COR-L47 (cell line): Measurements from ENCODE around the gene UBAP1.
"Not testable (repeated sequence)": the region's sequence is repeated elsewhere in the genome, so short reads cannot be mapped to it uniquely, and the experiment has no call there.

Experiments
- DNase-seq: peaks from one replicate; lab custom pipeline; 2025; lab: John Stamatoyannopoulos, UW

UBAP1 gene

DNA sequence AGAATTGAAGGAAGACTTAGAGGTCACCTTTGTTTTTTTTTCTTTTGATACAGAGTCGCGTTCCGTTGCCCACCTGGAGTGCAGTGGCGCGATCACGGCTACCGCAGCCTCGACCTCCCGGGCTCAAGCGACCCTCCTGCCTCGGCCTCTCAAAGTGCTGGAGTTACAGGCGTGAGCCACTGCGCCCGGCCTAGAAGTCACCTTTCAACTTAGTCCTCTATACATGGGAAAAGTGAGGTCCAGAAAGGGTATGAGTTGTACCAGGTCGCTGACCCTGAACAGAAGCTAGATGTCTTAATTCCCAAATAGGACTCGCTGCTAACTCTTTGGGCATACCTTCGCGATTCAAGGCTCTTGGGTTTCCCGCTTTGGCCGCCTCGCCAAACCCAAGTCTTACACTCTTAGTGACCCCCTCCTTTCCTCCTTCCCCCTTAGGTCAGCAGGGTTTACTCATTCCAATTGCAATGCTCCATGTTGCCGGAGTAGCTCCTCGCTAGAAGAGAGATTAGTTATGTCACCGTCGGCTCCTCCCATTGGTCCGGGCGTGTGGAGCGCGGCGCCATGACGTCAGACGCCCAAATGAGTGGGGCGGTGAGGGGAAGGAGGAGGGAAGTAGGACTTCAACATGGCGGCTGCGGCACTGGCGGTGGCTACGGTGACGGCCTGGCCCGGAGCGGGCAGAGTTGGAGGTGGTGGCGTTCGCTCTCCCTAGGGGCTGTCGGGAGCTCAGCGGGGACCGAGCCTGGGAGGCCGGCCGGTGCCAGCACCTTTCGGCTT lies at the start of gene UBAP1:
TSS of gene UBAP1 (plus strand) at position 608 of the 777 bp plus-strand sequence. CDS start 41,872 bp downstream, outside the sequence.
- peak; percentile 93 for DNase-seq

DNA sequence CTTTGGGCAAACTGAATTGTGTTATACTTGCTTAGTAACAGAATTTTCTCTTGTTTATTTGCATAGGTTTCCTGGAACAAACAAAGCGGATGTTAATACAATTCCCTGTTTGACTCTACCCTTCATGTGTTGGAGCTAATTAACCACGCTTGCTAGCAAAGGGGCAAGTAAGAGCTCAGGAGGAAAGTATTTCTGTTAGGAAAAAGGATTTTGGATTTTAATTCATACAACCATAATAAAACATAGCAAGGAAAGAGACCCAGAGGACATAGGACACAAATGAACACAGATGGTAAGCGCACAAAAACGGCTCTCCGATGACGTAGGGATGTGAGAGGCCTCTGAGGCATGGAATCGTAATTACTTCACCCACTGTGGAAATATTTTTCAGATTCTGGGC lies 47.3 kb upstream of the UBAP1 start:
- no peak for DNase-seq

DNA sequence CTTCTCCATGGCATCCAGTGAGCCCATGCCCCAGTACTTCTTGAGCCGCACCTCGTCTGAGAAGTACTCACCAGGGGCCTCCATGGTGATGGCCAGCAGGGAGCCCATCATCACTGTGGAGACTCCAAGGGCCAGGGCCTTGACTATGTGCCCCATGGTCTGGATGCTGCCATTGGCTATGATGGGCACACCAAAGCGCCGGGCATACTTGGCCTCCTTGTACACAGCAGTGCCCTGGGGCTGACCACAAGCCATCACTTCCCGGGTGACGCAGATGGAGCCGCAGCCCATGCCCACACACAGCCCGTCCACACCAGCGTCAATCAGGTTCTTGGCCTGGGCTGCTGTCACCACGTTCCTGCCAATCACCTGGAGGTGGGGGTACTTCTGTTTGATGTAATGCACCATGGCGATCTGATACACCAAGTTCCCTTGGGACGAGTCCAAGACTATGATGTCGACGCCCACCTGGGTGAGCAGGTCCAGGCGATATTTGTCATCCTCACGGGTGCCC lies 45.4 kb upstream of the UBAP1 start:
- no peak for DNase-seq

DNA sequence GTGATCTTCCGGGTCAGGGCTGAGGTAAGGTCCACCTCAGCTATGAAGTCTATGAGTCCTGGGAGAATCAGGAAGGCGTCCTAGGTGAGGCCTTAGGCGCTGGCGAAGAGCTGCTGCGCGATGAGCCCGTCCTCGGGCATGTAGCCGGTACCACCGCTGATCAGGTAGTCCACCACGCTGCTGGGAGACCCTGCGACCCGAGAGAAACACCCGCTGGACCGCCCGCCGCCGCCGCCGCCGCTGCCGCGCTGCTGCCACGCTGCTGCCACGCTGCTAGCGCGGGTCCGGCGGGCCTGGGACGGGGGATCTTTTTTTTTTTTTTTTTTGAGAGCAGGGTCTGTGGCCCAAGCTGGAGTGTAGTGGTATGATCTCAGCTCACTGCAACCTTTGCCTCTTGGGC lies 44.3 kb upstream of the UBAP1 start:
- DNase-seq, result no peak

DNA sequence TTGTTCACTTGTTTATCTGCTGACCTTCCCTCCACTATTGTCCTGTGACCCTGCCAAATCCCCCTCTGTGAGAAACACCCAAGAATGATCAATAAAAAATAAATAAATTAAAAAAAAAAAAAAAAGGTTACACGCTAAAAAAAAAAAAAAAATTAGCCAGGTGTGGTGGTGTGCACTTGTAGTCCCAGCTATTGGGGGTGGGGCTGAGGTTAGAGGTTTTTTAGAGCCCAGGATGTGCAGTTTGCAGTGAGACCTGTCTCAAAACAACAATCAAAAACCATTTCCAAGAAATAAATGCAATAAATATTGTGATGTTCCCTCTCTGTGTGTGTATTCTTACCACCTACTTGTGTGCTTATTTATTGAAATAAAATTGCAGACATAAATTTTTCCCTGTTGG lies 40.2 kb upstream of the UBAP1 start:
- DNase-seq, result not testable (repeated sequence)

DNA sequence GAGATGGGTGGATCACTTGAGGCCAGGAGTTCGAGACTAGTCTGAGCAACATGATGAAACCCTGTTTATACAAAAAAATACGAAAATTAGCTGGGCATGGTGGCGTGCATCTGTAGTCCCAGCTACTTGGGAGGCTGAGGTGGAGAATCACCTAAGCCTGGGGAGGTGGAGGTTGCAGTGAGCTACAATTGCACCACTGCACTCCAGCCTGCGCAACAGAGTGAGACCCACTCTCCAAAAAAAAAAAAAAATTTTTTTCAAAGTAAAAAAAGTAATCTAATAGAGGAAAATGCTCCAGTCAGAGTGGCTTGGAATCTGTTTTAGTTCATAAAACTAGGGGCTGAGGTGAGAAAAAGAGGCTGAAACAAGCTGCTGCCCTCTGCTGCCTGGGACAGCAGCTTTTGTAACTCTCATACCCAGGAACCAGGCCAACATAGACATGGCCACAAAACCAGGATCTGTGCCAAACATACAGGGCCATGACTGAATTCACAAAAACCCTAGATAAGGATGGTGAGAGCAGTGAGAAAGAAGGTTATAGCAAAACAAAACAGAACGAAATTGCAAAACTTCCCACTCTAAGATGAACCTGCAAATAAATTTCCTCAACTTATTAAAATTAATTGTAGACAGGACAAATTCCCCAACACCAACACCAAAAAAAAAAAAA lies 39.2 kb upstream of the UBAP1 start:
- DNase-seq, result no peak

DNA sequence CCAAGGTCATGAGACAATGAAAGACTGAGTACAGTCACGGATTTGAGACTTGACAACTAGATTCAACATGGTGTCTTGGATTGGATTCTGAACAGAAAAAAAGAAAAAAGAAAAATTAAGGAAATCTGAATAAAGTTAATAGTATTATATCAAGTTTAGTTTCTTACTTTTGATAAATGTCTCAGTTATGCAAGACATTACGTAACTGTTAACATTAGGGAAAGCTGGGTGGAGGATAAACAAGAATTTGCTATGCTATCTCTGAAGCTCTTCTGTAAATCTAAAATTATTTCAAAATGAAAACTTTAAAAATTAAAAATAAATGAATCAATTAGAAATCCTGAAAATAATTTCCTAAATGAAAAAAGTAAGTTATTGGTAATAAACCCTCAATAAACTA lies 38.0 kb upstream of the UBAP1 start:
- DNase-seq, result no peak

DNA sequence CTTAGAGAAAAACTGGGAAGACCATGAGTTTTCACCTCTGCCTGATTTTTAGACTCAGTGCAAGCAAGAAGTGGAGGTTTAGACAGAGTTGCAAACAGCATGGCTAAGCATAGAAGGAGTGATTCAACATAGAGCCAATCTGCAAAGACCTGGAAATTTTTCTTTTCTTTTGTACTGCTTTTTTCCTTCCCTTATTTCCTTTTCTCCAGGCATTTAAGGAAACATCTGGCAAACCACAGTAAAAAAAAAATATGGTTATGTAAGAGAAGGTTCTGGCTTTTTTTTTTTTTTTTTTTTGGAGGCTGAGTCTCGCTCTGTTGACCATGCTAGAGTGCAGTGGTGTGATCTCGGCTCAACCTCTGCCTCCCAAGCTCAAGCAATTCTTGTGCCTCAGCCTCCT lies 35.7 kb upstream of the UBAP1 start:
- no peak for DNase-seq

DNA sequence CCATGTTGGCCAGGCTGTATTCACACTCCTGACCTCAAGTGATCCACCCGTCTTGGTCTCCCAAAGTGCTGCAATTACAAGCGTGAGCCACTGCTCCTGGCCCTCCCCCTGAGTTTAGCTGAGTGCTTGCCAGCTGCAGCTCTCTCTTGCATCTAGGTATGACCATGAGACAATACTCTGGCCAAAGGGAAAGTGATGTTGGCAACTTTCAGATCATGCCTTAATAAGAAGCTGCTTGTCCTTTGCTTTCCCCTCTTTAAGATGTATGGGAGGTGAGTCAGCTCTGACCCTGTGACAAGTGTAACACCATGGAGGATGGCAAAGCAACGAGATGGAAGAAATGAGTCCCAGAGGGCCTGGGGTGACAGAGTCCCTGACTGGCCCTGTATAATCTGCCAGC lies 33.7 kb upstream of the UBAP1 start:
- DNase-seq, result no peak

DNA sequence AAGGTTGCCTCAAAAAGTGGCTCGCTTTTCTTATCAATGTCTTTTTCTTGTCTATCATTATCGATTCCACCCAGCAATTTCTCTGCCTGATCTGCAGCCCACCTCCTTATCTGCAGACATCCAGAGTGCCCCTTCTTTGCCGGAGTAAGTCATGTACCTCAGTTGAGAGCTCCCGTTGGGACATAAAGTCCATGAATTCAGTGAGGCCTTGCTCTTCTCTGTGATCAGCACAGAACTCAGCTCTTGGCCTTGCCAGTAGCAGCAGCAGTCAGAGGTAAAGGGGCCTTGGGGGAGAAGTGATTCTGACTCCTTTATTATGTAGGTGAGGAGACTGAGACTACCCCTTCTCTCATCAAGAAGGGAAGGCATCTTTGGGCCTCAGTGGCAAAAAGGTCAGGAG lies 27.4 kb upstream of the UBAP1 start:
- no peak for DNase-seq

DNA sequence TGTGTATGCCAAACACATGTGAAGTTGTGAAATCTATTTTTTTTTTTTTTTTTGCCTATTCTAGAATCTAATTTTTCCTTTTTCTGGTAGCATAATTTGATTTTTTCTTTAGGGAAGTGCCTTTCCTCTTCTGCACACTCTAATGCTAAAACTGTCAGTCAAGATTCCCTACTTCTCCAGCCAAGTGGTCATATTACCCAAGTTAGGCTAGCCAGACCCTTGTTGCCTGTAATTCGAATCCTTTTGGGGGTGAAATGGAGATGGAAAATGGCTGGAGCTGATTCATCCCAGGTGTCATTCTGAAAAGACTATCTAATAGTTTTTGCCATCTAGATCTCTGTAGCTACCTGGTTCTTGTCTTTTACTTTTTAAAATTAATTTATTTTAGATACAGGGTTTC lies 24.8 kb upstream of the UBAP1 start:
- DNase-seq, result no peak

DNA sequence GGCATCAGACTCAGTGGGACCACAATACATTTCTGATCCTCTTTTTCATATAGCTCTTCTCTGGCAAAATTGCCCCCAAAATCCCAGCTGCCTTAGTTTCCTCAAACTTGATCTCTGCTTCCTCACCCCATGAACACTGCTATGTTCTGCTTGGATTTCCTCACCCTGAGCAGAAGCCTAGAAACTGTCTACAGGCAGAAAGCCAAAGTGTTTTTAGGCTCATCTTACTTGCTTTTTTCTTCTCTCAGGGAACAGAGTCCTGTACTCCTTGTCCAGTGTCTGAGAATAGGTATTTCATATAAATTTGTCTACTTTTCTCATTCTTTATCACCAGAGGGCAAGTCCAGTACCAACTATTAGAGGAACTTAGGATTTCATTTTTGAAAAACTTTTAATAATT lies 21.5 kb upstream of the UBAP1 start:
- no peak for DNase-seq

DNA sequence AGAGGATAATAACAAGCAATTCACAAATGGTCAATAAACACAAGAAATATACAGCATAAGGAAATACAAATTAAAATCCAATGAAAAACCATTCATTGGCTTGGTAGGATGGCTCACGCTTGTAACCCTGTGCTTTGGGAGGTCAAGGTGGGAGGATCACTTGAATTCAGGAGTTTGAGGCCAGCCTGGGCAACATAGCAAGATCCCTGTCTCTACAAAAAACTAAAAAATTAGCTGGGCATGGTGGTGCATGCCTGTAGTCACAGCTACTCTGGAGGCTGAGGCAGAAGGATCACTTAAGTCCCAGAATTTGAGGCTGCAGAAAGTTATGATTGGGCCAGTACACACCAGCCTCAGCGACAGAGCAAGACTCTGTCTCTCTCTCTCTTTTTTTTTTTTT lies 20.9 kb upstream of the UBAP1 start:
- DNase-seq, result no peak

DNA sequence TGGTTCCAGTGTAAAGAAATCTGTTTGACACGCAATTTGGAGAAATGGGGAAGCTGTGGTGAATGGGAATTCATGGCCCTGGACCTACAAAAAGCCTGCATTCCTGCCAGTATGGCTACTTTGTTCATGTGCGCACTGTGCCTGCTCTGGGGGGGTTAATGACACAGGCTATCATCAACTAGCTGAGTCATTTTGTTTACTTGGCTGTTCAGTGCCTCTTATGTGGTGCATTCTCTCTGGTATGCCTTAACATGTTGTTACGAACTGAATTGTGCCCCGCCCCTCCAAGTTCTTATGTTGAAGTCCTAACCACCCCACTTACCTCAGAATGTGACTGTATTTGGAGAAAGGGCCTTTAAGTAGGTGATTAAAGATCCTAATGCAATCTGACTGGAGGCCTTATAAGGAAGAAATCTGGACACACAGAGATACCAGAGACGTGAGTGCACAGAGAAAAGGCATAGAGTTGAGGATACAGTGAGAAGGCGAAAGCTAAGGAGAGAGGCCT lies 20.4 kb upstream of the UBAP1 start:
- DNase-seq, result no peak

DNA sequence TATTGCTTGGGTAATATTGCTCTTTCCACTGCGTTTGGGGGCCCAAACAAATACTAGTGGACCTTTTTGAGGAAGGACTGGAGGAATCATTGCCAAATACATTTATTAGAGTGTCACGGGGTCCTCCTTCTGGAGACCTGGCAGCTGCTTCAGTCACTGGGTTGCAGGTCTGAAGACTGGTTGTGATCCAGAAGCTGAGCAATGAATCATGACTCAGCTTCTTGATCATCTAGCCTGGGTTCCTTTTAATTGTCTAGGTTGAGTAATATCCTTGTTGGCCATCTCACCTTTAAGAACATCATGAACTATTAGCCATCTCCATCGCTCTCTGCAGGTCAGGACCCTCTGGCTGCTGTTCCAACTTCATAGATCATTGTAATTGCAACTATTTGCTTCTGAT lies 15.4 kb upstream of the UBAP1 start:
- DNase-seq, result no peak

DNA sequence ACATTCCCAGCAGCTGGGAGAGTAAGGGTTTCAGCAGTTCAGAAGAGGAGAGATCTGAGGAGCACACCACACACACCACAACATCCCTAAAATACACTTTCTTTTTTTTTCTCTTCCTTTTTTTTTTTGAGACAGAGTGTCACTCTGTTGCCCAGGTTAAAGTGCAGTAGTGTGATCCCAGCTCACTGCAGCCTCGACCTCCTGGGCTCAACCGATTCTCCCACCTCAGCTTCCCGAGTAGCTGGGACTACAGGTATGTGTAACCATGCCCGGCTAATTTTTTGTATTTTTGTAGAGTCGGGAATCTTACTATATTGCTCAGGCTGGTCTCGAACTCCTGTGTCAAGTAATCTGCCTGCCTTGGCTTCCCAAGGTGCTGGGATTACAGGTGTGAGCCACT lies 9.7 kb upstream of the UBAP1 start:
- no peak for DNase-seq

DNA sequence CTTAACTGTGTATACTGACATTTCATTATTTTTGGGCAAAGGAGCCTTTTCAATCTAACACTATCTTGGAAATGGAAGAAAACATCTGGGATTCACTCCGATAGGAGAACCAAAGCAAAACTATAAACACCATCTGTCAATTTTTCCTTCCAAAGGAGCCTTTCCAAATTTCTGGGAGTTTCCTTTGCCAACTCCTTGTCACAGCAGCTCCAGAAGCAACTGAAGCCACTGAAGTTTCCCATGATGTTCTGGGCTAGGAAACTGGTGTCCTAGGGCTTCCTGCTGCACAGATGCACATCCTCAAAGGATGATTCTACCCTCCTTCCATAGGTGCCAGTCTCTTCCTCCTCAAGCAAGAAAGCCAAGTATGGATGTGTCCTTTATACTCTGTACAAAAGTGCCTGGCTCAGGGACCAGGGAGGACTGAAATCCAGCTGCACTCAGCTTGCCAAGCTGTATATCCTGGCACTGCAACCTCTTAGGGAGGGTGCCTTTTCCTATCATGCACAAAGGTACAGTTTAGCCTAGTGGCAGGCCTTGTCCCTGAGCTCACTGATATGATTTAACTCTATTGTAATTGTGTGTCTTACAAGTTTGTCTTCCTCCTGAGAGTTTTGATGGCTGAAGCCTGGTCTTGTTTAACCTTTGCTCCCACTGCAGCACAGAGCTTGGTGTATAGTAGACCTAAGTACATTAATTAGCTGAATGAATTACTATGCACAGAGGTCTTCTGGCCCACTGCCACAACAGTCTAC lies 8.4 kb upstream of the UBAP1 start:
- DNase-seq, result no peak

DNA sequence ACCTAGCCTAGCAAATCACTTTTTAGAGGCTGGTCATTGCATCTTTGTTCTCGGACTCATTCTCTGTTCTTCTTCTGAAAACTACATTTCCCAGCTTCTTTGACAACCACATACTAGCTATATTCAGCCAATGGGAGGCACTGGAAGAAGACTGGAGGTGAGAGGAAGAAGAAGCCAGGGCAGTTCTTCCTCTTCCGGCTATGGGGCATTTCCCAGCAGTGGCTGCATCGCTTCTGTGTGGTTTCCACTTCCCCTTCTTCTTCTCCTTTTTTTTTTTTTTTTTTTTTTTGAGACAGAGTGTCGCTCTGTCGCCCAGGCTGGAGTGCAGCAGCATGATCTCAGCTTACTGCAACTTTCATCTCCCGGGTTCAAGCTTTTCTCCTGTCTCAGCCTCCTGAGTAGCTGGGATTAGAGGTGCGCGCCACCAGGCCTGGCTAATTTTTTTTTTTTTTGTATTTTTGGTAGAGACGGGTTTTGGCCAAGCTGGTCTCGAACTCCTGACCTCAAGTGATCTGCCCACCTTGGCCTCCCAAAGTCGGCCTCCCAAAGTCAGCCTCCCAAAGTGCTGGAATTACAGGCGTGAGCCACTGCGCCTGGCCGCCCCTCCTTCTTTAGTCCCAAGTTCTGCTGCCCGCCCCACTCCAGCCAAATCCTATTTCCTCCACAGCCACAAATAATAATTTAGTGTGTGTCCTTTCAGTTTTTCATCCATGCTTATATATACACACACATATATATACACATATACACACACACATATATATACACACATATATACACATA lies 6.9 kb upstream of the UBAP1 start:
- no peak for DNase-seq

DNA sequence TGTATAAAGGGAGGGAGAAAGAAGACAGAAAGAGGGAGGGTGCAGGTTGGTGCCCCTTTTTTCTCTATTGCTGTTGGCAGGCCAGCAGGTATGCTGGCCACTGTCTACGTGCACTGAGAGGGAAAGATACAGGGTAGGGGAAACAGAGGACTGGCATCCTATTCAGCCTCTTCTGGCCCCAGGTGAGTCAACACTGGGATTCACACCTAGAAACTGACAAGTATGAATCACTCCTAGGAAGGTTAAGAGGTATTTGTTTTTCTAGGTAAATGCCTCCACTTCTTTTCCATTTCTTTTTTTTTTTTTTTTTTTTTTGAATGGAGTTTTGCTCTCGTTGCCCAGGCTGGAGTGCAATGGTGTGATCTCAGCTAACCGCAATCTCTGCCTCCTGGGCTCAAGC lies 2.8 kb upstream of the UBAP1 start:
- no peak for DNase-seq

DNA sequence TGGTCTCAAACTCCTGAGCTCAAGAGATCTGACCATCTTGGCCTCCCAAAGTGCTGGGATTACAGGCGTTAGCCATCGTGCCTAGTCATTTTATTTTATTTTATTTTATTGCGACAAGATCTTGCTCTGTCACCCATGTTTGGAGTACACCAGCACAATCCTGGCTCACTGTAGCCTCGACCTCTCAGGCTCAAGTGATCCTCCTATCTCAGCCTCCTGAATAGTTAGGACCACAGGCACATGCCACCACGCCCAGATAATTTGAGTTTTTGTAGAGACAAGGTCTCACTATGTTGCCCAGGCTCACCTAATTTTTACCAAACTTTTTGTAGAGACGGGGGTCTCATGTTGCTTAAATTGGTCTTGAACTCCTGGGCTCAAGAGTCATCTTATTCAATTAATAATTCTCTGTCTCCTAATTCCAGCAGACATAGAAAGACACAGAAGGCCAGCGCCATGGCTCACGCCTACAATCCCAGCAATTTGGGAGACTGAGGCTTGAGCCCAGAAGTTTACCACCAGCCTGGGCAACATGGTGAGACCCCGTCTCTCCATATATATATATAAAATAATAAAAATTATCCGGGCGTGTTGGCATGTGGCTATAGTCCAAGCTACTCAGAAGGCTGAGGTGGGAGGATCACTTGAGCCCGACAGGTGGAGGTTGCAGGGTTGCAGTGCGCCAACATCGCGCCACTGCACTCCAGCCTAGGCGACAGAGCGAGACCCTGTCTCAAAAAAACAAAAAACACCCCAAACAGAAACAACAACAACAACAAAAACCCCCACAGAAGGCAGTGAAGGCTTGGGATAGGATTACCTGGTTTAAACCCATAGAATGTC lies 1.0 kb upstream of the UBAP1 start:
- DNase-seq, result no peak
